Type B pancreatic cell (in vitro differentiated cells): ENCODE measurements around the gene PARVB. TPM values are rescaled to one million over a fixed set of nuclear protein-coding genes. Genes with fewer than 3 reads are reported as not detected.

ENCODE experiments used
- DNase-seq: peaks from one replicate; pipeline ENCODE4 v3.0.0; 2021; ENCODE audit warnings: mixed read lengths; ENCODE audit not compliant: unreplicated experiment; ENCODE audit errors: extremely low spot score
- H3K27ac Mint-ChIP-seq: 2 replicates; pipeline ENCODE4 v1.8.0; 2021; ENCODE audit warnings: mild to moderate bottlenecking, mixed read lengths
- H3K27me3 Mint-ChIP-seq: 2 replicates; pipeline ENCODE4 v1.8.0; 2021; ENCODE audit warnings: mixed read lengths
- H3K36me3 Mint-ChIP-seq: 2 replicates; pipeline ENCODE4 v1.8.0; 2021; ENCODE audit warnings: mixed read lengths
- H3K4me1 Mint-ChIP-seq: one replicate; pipeline ENCODE4 v1.8.0; 2021; ENCODE audit warnings: mixed read lengths; ENCODE audit not compliant: unreplicated experiment
- H3K4me3 Mint-ChIP-seq: 2 replicates; pipeline ENCODE4 v1.8.0; 2021; ENCODE audit warnings: mild to moderate bottlenecking, mixed read lengths
- H3K9me3 Mint-ChIP-seq: 2 replicates; pipeline ENCODE4 v1.8.0; 2021; ENCODE audit warnings: mixed read lengths
- CTCF ChIP-seq: fragments of 200-600 bp; sonication (generic); conservative IDR thresholded peaks from 2 replicates; pipeline ENCODE4 v1.5.0; 2021; ENCODE audit warnings: antibody characterized with exemption, mild to moderate bottlenecking
- total RNA-seq: library from RNA; stranded (reverse); gene quantifications from 2 replicates; pipeline ENCODE4 v1.2.1, GENCODE V29; 2021; ENCODE audit warnings: low replicate concordance

Gene PARVB
- total RNA-seq, 1 donor from 2014 or later: 15.9 TPM

GRCh38 chr22:43995057-43995685, 28.9 kb upstream of the PARVB start:
- Mint-ChIP-seq H3K4me3 (no peak overlapping the region), H3K4me1 (peaks cover 16% of the 10 kb centered on the region)

GRCh38 chr22:43995798-43996169, 28.3 kb upstream of the PARVB start:
- no peak for TF ChIP-seq CTCF
- no peaks in the 10 kb centered on the region for H3K9me3 Mint-ChIP-seq
- peaks cover 36% of the 10 kb centered on the region for H3K36me3 Mint-ChIP-seq
- no peak for DNase-seq
- H3K27ac Mint-ChIP-seq: no peak overlapping the region
- H3K27me3 Mint-ChIP-seq: no peaks in the 10 kb centered on the region
- no peak overlapping the region for H3K4me3 Mint-ChIP-seq
- peaks cover 16% of the 10 kb centered on the region for H3K4me1 Mint-ChIP-seq

More at GRCh38 chr22:43995057-43995685, 28.9 kb upstream of the PARVB start:
- Mint-ChIP-seq H3K36me3 (peaks cover 33% of the 10 kb centered on the region), H3K9me3 (no peaks in the 10 kb centered on the region), H3K27ac (no peak overlapping the region), H3K27me3 (no peaks in the 10 kb centered on the region)
- no peak for DNase-seq
- no peak for TF ChIP-seq CTCF

- no peak overlapping the region for H3K27ac Mint-ChIP-seq
- H3K4me1 Mint-ChIP-seq: peaks cover 18% of the 10 kb centered on the region
- no peak for TF ChIP-seq CTCF
- H3K4me3 Mint-ChIP-seq: no peak overlapping the region
- H3K9me3 Mint-ChIP-seq: no peaks in the 10 kb centered on the region
- H3K36me3 Mint-ChIP-seq: peaks cover 38% of the 10 kb centered on the region
- DNase-seq: no peak
- H3K27me3 Mint-ChIP-seq: no peaks in the 10 kb centered on the region
These were observed 27.7 kb upstream of the PARVB start for GRCh38 chr22:43996170-43996980.

GRCh38 chr22:43996981-43997265, 27.2 kb upstream of the PARVB start:
- H3K27ac Mint-ChIP-seq: no peak overlapping the region
- peaks cover 41% of the 10 kb centered on the region for H3K36me3 Mint-ChIP-seq
- no peak for DNase-seq
- no peak for TF ChIP-seq CTCF
- no peaks in the 10 kb centered on the region for H3K27me3 Mint-ChIP-seq
- no peaks in the 10 kb centered on the region for H3K9me3 Mint-ChIP-seq
- peaks cover 20% of the 10 kb centered on the region for H3K4me1 Mint-ChIP-seq
- H3K4me3 Mint-ChIP-seq: no peak overlapping the region

- Mint-ChIP-seq H3K4me3 (no peak overlapping the region), H3K27me3 (no peaks in the 10 kb centered on the region), H3K4me1 (peaks cover 28% of the 10 kb centered on the region), H3K36me3 (peaks cover 33% of the 10 kb centered on the region), H3K27ac (no peak overlapping the region), H3K9me3 (no peaks in the 10 kb centered on the region)
- TF ChIP-seq CTCF: no peak
- DNase-seq: no peak
These were observed 25.3 kb upstream of the PARVB start for GRCh38 chr22:43998679-43999264.
